HTR-8/SVneo (cell line): ENCODE measurements around the gene SCN7A.
"Not testable (repeated sequence)": the region's sequence is repeated elsewhere in the genome, so short reads cannot be mapped to it uniquely, and the experiment has no call there.

Experiments
- DNase-seq: peaks from one replicate; pipeline ENCODE4 v3.0.0; 2011; ENCODE audit warnings: low spot score, mixed read lengths; ENCODE audit not compliant: insufficient read length
- FAIRE-seq: peaks from 2 replicates; lab custom pipeline; 2011; peaks lifted over from hg19 to GRCh38; lab: Jason Lieb, UNC

SCN7A gene

GRCh38 chr2:166455823-166456222, 38.2 kb downstream of the SCN7A start:
- not testable (repeated sequence) for DNase-seq, FAIRE-seq

GRCh38 chr2:166454006-166454595, 39.9 kb downstream of the SCN7A start:
- DNase-seq (no peak), FAIRE-seq (no peak)

DNA sequence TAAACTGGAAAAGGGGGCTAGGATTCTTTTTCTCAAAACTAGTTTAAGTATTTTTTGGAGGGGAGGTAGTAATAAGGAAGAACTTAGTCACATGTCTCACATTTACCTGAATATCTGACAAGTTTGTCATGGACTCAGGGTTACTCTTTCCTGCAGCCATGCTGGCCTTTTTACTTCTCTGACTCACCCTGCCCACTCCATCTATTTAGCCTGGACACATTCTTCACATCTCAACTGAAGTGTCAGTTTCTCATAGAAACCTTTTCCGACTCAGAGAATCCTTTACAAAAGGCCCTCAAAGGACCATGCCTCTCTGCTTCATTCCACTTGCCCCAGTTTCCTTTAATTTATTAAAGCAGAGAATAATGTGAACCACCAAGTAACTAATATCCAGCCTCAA, 42.6 kb downstream of the SCN7A start:
- DNase-seq (peak; percentile 1), FAIRE-seq (no peak)

- DNase-seq: no peak
- FAIRE-seq: no peak
Observed at GRCh38 chr2:166449439-166449838, 44.6 kb downstream of the SCN7A start.

DNA sequence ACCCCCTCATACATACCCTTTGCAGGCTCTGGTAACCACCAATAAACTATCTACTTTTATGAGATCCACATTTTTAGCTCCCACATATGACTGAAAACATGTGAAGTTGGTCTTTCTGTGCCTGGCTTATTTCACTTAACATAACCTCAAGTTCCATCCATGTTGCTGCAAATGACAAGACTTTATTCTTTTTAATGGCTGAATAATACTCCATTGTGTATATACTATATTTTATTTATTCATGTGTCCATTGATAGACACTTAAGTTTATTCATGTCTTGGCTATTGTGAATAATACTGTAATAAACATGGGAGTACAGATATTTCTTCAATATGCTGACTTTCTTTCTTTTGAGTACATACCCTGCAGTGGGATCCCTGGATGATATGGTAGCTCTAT, 45.9 kb downstream of the SCN7A start:
- DNase-seq: no peak

GRCh38 chr2:166444306-166444705, 49.7 kb downstream of the SCN7A start:
- no peak for FAIRE-seq
- no peak for DNase-seq

More for the DNA sequence above, 45.9 kb downstream of the SCN7A start:
- FAIRE-seq: no peak

DNA sequence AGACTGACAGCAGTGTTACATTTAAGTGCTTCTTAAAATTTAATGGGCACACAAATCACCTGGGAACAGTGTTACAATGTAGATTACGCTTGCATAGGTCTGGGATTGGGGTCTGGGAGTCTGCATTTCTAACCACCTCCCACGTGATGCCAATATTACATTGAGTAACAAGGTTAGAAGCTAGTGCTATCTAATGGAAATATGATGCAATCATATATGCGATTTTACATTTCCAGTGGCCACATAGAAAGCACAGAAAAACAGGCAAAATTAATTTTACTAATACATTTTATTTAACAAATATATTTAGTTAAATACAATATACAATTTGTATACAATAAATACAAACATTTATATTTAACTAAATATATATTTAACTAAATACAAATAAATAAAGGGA, 53.7 kb downstream of the SCN7A start:
- DNase-seq: no peak
- no peak for FAIRE-seq

GRCh38 chr2:166439078-166439477, 55.0 kb downstream of the SCN7A start:
- FAIRE-seq: no peak

DNA sequence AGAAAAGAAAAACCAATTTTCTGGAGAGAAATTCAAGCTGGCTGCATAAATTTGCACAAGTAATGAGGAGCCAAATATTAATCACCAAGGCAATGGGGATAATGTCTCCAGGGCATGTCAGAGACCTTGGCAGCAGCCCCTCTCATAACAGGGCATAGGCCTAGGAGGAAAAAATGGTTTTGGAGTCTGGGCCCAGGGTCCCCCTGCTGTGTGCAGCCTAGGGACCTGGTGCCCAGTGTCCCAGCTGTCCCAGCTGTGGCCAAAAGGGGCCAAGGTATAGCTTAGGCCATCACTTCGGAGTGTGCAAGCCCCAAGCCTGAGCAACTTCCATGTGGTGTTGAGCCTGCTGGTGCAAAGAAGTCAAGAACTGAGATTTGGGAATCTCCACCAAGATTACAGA, 57.1 kb downstream of the SCN7A start:
- DNase-seq (no peak), FAIRE-seq (no peak)

More at GRCh38 chr2:166439078-166439477, 55.0 kb downstream of the SCN7A start:
- DNase-seq: no peak

DNA sequence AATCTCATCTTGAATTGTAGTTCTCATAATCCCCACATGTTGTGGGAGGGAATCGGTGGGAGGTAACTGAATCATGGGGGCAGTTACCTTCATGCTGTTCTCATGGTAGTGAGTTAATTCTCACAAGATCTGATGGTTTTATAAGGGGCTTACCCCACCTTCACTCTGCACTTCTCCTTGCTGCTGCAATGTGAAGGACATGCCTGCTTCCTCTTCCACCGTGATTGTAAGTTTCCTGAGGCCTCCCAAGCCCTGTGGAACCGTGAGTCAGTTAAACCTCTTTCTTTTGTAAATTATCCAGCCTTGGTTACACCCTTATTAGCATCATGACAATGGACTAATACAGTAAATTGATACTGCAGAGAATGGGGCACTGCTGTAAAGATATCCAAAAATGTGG, 57.9 kb downstream of the SCN7A start:
- FAIRE-seq (no peak), DNase-seq (no peak)

DNA sequence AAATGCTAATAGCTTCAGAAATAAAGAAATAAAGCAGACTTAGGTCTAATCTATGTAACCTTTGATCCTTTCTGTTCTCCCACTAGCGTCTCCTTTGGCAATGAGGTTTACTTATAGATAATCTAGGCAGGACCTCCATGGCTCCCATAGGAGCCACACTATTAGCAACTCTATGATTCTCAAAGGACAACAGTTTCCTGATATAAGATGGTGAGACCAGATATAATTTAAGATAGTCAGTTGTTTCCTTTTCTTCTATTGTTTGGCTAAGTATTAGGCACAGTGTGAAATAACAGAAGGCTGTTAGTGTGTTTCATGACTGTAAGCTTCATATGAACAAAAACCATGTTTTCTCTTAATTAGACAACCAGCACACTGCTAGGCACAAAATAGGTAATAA, 59.6 kb downstream of the SCN7A start:
- no peak for FAIRE-seq

DNA sequence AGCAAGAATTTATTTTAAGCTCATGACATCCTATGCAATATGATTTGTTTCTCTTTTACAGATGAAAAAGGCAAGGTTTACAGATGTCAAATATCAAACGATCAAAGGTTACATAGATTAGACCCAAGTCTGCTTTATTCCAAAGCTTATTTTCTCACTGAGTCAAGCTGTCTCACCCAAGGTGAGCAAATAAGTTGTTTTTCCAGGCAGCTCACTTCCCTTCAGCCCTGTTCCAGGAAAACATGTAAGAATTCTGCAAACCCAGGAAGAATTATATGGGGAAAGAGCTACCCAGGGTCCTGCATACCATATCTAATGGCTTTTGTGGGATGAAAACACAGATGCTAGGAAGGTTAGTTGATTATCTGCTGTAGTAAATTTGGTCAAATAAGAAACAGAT, 60.6 kb downstream of the SCN7A start:
- DNase-seq: no peak
- no peak for FAIRE-seq

More for the DNA sequence above, 59.6 kb downstream of the SCN7A start:
- no peak for DNase-seq

DNA sequence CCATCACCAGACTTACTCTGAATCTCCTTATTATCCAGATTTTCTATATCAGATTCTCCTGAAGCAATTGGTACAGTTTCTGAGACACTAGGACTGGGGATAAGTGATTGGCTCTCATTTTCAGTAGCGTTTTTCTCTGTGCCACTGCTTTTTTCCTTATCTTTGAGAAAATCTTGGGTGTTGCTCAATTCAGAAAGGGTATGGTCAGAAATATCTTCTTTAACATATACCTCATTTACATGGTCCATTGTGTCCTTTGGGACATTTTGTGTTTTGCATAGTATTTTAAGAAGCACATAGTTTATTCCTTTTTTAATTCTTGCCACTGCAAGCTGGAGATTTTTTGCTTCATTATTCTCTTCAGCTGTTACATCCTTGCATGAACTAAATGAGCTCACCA, 61.7 kb downstream of the SCN7A start:
- FAIRE-seq: no peak
- no peak for DNase-seq

DNA sequence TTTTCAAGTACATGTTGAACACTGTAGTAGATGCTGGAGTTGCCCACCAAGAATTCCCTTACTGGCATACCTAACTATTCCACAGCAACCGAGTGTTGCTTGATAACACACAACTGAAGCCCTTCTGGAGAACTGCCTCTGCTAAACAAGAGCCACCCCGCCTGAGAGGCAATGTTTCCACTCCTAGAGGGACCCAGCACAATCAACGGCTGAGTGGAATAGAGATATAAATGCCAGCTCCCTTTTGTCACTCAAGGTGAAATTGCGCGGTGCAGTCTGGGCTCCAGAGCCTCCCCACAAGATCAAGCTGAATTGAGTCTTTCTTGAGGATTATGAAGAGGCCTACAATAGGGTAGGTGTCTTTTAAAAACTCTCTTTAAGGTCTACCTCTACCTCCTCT, 69.2 kb downstream of the SCN7A start:
- no peak for FAIRE-seq
- no peak for DNase-seq

DNA sequence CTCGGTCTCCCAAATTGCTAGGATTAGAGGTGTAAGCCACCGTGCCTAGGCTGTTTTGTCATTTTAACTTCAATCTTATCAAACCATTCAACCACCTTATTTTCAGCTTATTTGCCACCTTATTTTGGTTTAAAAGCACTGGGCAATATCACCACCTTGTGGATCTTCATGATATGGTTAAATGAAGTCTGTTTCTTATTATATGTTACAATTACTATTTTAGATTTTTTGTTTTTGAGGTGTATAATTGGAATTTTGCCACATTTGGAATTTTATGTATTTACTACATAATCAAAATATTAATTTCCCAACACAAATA, 74.5 kb downstream of the SCN7A start:
- no peak for FAIRE-seq
- DNase-seq: no peak

DNA sequence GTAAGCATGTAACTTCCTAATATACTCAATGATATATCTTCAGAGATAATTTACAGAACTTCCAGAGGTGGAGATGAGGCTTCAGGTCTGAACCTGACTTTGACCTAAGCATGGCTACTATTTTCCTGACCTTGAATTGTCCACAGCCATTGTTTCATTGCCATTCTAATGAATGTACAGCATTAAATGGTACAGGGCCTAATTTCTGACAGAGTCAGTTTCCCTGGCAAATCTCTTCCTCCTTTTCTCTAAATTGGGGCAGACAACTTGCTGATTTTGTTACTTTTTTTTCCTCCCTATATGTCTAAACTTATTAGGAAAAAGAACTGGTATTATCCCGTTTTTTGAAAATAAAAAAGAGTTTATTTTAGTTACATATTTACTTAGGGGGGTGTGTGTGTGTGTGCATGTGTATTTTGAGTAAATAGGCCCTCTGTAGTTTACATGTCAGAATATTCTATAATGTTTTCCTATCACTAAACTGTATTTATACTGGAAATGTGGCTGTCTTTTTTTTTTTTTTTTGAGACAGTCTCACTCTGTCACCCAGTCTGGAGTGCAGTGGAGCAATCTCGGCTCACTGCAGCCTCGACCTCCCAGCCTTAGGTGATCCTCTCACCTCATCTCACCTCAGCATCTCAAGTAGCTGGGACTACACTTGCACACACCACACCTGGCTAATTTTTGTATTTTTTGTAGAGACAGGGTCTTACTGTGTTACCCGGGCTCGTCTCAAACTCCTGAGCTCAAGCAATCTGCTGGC, 75.0 kb downstream of the SCN7A start:
- DNase-seq (no peak), FAIRE-seq (no peak)

- DNase-seq (no peak), FAIRE-seq (no peak)
Observed at GRCh38 chr2:166417669-166418068, 76.4 kb downstream of the SCN7A start.

DNA sequence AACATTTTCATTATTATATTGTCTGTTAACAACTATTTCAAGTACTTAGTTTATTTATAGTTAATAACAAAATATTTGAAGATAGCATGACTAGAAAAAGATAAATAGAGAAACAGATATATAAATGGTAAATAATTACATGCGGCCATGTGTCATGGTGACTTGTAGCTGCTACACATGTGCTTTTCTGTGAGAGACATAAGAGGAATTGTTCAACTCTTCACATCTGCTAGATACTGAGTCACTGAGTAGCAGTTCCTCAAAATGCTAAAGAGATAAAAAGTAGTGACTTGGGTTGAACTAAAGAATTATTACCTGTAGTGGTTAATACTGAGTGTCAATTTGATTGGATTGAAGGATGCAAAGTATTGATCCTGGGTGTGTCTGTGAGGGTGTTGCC, 80.8 kb downstream of the SCN7A start:
- FAIRE-seq: no peak
- DNase-seq: no peak

DNA sequence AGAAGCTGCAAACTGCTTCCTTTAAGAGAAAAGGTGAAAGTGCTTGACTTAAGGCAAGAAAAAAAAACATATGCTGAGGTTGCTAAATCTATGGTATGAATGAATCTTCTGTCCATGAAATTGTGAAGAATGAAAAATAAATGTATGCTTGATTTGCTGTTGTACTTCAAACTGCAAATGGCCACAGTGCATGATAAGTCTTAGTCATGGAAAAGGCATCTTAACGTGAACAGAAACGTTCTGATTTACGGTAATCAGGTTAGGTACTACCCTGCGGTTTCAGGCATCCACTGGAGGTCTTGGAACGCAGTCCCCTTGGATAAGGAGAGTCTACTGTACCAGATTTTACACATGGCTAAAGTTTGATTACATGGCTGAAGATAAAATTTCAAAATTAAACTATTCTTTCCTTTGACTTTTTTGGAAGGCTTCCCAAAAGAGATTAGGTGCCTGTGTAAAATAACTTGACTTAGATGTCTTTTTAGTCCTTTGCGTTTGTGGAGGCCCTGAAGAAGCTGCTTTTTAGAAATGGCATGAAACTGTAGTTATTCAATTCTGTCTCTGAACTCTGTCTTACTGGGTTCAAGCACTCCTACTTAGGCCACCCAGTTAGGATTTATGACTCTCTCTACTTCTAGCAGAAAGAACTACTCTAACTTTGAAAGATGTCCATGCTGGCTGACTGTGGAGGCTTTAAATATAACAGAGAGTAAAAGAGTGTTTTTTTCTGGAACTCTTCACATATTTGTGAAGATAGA, 82.4 kb downstream of the SCN7A start:
- peak; percentile 73 for FAIRE-seq
- DNase-seq: no peak

DNA sequence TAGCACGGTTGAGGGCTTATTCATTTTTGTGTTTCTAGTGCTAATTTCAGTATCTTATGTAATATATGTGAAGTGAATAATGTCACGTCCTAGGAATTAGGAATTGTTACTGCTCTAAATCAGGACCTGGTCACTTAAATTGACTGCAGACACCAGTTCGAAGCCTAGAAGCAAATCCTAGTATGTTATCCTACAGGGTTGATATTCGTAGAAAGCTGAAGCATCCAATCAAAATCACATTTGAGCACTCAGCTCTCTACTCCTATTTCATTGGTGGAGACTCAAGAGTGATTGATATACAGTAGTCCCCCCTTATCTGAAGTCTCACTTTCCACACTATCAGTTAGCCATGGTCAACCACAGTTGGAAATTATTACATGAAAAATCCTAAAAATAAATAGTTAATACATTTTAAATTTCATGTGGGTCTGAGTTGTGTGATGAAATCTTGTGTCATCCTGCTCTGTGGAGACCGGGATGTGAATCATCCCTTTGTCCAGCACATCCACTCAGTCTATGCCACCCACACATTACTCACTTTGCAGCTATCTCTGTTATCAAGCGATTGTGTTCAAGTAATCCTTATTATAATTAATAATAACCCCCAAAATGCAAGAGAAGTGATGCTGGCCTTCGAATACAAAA, 83.1 kb downstream of the SCN7A start:
- DNase-seq (no peak), FAIRE-seq (no peak)

DNA sequence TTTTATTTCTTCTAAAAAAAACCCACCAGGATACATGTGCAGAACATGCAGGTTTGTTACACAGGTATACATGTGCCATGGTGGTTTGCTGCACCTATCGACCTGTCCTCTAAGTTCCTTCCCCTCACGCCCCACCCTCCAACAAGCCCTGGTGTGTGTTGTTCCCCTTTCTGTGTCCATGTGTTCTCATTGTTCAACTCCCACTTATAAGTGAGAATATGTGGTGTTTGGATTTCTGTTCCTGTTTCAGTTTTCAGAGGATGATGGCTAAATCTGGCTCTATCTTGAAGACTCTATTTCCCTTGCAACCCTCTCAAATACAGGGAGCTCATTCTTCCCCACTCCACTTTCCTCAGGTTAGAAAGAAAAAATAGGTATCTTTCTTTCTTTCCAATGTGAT, 86.3 kb downstream of the SCN7A start:
- DNase-seq, FAIRE-seq: not testable (repeated sequence)
